Femur (tissue), 1 donor: Measurements from ENCODE around the gene KANSL2.
"Not testable (repeated sequence)": the region's sequence is repeated elsewhere in the genome, so short reads cannot be mapped to it uniquely, and the experiment has no call there.

Experiments used
- DNase-seq: peaks from one replicate; pipeline ENCODE4 v3.0.0-alpha.2; 2017

The KANSL2 gene

DNA sequence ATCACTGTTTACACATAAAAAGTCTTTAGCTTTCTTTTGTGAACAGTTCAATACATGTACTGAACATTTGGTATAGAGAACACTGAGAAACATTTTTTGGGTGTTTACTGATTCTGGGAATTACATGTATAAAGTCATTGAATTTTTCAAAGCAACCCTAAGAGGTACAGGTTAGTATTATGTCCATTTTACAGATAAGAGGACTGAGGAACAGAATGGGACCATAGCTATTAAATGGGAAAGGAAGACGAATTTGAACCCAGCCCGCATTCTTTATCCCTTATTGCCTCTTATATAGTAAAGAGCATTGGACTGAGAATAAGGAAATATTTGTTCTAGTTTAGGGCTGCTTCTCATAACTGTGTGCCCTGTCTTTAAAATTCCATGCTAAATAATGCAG lies 889 bp upstream of the KANSL2 start:
- DNase-seq: no peak

DNA sequence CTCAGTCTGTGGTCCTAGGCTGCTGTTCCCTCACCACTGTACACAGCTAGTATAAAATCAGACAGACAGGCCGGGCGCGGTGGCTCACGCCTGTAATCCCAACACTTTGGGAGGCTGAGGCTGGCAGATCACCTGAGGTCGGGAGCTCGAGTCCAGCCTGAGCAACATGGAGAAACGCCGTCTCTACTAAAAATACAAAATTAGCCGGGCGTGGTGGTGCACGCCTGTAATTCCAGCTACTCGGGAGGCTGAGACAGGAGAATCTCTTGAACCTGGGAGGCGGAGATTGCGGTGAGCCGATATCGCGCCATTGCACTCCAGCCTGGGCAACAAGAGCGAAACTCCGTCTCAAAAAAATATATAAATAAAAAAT lies 481 bp upstream of the KANSL2 start:
- DNase-seq: not testable (repeated sequence)

DNA sequence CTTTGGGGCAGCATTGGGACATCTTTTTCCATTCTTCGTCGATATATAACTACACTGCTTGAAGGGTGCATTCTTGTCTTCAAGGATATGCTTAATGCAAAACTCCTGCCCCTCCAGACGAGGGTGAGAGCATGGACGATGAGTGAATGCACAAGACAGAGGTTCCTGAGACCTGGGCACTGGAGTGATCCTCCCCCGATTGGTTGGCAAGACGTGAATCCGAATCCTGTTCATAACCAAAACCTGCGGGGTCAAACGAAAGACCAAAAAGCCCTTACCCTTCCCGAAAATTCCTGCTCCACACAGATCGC lies 684 bp downstream of the KANSL2 start:
- DNase-seq: no peak

DNA sequence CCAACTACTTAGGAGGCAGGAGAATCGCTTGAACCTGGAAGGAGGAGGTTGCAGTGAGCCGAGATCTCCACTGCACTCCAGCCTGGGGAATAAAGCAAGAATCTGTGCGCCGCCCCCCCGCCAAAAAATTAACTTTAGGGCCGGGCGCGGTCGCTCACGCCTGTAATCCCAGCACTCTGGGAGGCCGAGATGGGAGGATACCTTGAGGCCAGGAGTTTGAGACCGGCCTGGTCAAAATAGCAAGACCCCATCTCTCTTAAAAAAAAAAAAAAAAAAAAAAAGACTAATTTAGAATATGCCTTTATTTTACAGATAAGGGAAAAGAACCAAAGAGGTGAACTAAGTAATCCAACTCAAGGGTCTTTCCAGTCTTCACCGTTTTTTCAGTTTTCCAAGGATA lies 1.2 kb downstream of the KANSL2 start:
- no peak for DNase-seq

DNA sequence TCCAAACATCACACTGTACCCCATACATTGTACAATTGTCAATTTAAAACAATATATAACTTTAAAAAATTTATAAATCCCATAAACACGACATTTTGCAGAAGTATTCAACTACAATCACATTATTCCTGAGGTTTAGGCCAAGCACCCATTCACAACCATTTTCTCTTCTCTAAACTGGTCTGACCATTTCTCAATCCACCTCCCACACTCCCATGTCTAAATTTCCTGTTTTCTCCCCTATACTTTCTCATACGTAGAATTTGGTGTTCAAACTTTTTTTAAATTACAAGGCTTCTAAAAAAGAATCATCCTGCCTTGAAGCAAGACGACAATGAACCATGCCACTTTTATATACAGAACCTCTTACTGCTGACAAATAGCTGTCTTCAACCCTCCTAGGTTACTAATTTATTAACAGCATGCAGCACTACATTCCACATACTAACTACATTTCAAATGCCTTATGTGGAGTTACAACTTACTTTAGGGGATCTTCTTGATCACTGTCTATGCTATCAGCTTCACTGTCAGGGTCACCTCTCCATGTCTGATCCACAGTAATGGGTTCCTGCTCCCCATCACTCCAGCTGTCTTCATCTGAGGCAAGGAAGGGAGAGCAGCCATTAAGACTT lies 3.4 kb downstream of the KANSL2 start:
- DNase-seq: no peak

DNA sequence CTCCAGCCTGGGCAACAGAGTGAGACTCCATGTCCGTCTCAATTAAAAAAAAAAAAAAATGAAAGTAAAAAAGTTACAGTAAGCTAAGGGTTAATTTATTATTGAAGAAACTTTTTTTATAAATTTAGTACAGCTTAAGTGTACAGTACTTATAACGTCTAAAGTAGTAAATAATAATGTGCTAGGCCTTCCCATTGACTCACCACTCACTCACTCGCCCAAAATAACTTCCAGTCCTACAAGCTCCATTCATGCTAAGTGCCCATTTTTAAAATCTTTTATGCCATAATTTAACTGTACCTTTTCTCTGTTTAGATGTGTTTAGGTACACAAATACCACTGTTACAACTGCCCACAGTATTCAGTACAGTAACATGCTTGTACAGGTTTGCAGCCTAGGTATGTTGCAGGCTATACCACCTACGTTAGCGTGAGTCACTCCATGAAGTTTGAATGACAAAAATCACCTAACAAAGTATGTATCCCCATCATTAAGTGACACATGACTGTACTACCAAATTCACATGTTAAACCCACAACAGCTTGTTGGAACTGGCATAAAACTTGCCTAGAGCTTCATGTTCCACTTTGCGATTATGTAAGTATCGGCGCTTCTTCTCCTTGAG lies 10.7 kb downstream of the KANSL2 start:
- no peak for DNase-seq

DNA sequence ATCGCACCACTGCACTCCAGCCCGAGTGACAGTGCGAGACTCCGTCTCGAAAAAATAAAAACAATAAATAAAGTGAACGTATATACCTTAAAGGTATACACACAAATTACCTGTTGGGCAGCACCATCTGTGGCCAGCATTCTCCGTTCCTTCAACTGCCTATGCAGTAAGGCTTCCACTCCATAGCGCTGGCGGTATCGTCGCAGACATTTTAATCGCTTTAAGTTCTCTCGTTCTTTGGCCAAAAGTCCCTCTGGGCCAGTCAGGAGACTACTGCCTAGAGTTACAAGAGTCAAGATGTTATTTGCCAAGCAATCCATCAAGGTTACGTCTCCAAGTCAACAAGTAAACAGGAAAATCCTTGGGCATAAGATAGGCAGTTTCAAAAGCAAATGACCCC lies 13.0 kb downstream of the KANSL2 start:
- DNase-seq: no peak

DNA sequence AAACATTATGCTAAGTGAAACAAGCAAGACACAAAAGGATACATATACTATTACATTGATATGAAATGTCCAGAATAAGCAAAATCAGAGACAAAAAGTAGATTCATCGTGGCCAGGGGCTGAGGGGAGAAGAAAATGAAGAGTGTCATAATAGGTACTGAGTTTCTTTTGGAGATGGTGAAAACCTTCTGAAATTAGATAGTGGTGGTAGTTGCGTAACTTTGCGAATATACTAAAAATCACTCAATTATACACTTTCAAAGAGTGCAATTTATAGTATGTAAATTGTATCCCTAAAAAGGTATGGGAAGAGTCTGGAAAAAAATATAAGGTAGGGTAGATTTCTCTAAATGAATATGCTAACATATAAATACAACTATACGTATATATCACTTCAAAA lies 22.2 kb downstream of the KANSL2 start:
- no peak for DNase-seq

DNA sequence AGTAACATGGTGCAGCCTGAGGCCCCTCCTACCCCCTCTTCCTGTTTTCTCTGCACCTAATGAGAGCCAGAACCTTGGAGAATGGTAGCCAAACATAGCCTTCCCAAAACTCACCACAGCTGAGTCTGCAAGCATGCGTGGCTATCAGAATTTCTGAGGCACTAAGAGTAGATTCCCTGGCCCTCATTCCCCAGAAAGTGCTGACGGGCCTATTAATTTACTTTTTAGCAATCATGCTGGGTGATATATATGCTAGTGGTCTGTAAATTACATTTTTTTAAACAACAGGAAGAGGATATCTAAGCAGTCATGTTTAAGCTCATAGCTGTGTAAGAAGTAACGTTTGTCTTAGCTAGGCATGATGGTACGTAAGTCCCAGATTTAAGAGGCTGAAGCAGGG lies 30.4 kb downstream of the KANSL2 start:
- no peak for DNase-seq

DNA sequence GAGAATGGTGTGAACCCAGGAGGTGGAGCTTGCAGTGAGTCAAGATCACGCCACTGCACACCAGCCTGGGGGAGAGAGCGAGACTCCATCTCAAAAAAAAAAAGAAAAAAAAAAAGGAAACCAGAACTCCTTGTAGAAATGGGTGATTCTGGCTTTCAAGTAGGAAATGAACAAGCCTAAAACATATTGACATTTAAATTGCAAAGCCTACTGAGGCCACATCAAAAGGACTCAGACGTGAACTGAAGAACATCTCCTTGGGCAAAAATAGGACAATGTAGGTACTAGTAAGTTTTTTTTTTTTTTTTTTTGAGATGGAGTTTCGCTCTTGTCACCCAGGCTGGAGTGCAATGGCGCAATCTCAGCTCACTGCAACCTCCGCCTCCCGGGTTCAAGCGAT lies 36.7 kb downstream of the KANSL2 start:
- not testable (repeated sequence) for DNase-seq

DNA sequence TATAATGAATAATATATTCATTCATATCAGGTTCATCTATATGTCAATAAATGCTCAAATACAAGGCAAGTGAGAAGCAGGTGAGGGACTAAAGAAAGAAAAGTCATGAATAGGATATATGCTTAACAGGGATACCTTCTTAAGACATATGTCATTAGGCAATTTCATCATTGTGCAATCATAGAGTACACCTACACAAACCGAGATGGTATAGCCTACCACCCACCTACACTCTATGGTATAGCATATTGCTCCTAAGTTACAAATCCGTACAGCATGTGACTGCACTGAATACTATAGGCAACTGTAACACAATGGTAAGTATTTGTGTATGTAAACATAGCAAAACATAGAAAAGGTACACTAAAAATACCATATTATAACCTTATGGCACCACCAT lies 39.0 kb downstream of the KANSL2 start:
- DNase-seq: no peak

DNA sequence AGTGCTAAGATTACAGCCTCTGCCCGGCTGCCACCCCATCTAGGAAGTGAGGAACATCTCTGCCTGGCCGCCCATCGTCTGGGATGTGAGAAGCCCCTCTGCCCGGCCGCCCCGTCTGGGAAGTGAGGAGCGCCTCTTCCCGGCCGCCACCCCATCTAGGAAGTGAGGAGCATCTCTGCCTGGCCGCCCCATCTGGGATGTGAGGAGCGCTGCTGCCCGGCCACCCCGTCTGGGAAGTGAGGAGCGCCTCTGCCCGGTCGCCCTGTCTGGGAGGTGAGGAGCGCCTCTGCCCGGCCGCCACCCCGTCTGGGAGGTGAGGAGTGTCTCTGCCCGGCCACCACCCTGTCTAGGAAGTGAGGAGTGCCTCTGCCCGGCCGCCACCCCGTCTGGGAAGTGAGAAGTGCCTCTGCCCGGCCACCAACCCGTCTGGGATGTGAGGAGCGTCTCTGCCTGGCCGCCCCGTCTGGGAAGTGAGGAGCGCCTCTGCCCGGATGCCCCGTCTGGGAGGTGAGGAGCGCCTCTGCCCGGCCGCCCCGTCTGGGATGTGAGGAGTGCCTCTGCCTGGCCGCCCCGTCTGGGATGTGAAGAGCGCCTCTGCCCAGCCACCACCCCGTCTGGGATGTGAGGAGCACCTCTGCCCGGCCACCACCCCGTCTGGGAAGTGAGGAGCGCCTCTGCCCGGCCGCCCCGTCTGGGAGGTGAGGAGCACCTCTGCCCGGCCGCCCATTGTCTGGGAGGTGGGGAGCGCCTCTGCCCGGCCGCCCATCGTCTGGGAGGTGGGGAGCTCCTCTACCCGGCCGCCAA lies 40.1 kb downstream of the KANSL2 start:
- DNase-seq: not testable (repeated sequence)

DNA sequence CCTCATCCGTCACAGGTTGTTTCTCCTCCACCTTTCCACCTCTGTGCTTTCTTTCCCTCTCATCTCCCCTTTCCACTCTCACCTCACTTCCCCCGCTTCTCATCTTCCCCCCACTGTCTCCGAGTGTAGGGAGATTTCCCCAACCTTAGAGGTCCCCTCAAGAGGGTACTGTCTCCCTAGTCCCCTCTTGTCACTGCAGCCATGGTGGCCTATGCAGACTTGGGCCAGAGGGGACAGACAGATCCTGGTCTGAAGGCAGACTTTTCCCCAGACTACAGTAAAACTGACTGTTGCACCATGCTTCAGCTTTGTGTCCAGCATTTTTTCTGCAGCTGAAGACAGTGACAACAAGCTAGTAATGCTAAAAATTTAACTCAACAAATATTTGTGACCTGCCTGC lies 41.2 kb downstream of the KANSL2 start:
- DNase-seq: no peak

DNA sequence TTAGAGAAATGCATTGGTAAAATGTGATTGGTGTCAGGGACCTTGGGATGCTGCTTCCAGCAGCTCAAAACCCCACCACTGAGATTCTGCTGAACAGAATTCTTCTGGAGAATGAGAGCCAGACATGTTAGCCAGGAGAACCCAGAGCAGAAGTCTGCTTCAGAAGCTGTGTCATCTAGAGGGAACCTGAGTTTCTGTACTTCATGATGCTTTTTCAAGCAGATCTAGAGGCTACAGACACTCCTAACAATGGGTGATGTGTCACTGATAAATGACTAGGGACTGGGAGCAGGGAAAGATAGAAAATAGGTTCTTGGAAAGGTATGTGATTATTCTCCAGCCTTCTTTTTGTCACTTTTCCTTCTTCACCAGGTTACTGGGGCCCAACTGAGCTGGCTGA lies 41.6 kb downstream of the KANSL2 start:
- no peak for DNase-seq

DNA sequence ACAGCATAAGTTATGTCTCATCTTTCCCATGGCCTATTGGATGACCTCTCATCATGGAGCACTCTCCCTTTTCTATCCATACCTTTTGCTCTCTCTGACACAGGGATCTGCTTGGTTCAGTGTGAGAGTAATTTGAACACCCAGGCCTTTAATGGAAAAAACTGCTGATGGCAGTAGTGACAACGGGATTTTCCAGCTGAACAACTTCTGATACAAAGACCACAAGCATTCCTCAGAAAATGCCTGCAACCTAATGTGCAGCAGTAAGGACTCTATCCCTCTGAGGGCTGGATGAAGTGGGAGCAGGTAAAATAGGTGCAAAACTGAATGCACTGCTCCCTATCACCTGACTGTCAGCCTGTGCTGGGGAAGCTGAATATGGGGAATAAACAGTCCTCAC lies 51.0 kb downstream of the KANSL2 start:
- no peak for DNase-seq

DNA sequence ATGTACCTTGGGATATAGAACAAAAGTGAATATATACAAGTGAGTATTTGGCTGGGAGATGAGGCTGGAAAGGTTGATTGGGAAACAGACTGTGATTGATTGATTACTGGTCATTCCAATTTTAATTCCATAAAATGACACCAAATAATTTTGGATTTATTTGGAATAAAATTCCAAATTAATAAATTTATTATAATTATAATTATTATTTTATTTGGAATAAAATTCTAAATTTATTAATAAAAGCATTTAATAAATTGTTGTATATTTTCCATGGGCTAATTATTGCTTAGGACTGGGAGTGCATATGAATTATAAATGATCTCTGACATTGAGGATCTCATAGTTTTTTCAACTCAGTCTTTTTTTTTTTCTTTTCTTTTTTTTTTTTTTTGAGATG lies 51.7 kb downstream of the KANSL2 start:
- DNase-seq: no peak

DNA sequence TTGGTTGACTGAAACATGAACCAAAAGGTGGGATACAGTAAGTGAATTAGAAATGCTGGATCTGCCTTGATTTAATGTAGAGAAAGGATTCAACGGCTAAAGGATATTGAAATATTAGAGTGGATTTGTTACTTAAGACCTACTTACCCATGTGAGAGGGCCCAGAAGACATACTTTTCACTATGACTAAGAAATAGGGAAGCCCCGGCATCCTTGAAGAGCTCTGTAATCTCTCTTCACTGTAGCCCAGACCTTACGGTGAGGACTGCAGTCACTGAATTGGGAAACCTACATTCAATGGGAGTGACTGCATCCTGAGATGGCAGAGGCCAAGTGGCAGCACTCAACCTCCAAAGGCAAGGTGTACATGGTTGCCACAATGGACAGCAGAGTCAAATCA lies 52.5 kb downstream of the KANSL2 start:
- no peak for DNase-seq

DNA sequence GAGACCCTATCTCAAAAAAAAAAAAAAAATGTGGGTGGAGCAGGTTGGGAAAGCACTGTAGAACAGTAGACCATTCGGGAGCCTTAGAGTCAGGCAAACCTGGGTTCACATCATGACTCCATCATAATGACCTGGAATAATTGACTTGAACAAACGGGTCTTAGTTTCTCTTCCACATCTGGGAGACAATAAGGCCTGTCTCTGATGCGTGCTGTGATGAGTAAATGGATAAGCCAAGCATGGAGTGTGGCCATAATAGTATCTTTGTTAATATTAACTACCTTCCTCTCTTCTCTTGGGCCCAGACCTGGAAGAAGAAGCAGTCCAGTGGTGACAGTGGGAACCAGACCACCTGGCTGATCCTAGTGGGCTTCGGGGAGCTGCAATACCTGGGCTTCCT lies 54.5 kb downstream of the KANSL2 start:
- no peak for DNase-seq

DNA sequence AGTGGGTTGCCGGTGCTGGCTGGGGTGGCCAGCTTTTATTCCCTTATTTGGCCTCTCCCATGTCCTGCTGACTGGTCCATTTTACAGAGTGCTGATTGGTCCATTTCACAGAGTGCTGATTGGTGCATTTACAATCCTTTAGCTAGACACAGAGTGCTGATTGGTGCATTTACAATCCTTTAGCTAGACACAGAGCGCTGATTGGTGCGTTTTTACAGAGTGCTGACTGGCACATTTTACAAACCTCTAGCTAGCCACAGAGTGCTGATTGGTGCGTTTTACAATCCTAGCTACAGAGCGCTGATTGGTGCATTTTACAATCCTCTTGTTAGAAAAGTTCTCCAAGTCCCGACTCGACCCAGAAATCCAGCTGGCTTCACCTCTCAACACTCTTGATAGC lies 59.0 kb downstream of the KANSL2 start:
- not testable (repeated sequence) for DNase-seq

DNA sequence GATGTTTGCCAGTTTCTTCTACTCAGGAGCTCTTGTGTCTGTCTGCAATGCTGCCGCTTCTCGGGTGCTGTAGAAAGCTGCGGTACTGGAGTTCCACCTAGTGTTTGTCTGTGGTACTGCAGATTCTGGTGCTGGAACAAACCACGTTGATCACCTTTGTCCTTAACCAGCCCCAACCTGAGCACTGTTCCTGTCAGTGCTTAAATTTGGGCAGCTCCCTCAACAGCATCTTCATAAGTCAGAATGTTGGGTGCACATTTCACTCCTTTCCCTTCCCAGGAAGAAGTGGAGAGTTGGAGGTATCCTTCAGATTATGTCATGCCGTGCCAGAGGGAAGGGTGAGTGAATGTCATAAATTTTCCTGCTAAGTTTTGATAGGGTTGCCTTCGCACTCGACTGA lies 63.5 kb downstream of the KANSL2 start:
- peak; percentile 77 for DNase-seq

DNA sequence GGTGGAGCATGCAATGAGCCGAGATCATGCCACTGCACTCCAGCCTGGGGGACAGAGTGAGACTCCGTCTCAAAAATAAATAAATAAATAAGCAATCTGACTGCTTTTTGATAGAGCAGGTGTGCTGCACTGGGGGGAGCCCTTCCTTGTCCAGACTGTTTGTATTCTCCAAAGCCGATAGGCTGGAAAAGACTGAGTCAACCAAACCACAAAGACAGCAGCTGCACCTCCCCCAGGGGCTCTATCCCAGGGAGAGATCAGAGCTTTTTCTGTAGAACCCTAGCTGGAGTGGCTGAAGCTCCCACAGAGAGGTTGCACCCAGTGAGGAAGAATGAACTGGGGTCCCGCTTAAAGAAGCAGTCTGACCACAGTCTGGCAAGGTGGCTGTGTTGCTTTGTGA lies 66.4 kb downstream of the KANSL2 start:
- DNase-seq: no peak

DNA sequence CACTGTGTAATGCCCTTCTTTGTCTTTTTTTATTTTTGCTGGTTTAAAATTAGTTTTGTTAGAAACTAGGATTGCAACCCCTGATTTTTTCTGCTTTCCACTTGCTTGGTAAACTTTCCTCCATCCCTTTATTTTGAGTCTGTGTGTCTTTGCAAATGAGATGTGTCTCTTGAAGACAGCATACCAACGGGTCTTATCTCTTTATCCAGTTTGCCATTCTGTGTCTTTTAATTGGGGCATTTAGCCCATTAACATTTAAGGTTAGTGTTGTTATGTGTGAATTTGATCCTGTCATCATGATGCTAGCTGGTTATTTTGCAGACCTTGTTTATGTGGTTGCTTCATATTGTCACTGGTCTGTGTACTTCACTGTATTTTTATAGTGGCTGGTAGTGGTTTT lies 68.7 kb downstream of the KANSL2 start:
- no peak for DNase-seq
